Lower leg skin (tissue), 4 donors: ENCODE results near the gene SHFL. TPM values are rescaled to one million over a fixed set of nuclear protein-coding genes. Genes with fewer than 3 reads are reported as not detected.

Experiments used
- DNase-seq, 2 donors: peaks; one replicate each; pipeline ENCODE4 v3.0.0-alpha.2; 2019; ENCODE audit warnings: low spot score in 2 of 2
- H3K4me3 ChIP-seq: fragments of 200-600 bp; sonication (generic); 2 replicates; pipeline ENCODE4 v1.5.1; 2017; ENCODE audit warnings: mild to moderate bottlenecking, low read depth; ENCODE audit not compliant: poor library complexity, severe bottlenecking
- POLR2A ChIP-seq, 2 donors: fragments of 450-650 bp; IDR thresholded peaks; one replicate each; pipeline ENCODE4 v1.6.1; 2016 to 2017; ENCODE audit warnings: antibody characterized with exemption in 2 of 2, mild to moderate bottlenecking in 1 of 2, moderate library complexity in 1 of 2
- WGBS, 2 donors: methylation state at CpG; one replicate each; pipeline ENCODE4 v1.1.5; 2018; 5-methylcytosine and 5-hydroxymethylcytosine counted together
- intact Hi-C: fragments of 100-400 bp; cut with DNase I; formaldehyde crosslinking; loops from one replicate; pipeline ENCODE4 v1.15.0; 2023; ENCODE audit warnings: low total_unique reads
- total RNA-seq, 4 donors: library from RNA; depleted of rRNA; stranded (reverse); fragments of >200 nt; gene quantifications; one replicate each; pipeline ENCODE4 v1.1.0, GENCODE V29; 2016
- TF ChIP-seq, protein P1 (sequence below), 3 donors: fragments of 450-650 bp; IDR thresholded peaks; one replicate each; pipeline ENCODE4 v1.5.1; 2016; ENCODE audit warnings: antibody characterized with exemption in 3 of 3, mild to moderate bottlenecking in 3 of 3, moderate library complexity in 2 of 3

The SHFL gene
- total RNA-seq, 4 donors from 2014 or later: 17.0 to 24.6 (median 23.3) TPM

DNA sequence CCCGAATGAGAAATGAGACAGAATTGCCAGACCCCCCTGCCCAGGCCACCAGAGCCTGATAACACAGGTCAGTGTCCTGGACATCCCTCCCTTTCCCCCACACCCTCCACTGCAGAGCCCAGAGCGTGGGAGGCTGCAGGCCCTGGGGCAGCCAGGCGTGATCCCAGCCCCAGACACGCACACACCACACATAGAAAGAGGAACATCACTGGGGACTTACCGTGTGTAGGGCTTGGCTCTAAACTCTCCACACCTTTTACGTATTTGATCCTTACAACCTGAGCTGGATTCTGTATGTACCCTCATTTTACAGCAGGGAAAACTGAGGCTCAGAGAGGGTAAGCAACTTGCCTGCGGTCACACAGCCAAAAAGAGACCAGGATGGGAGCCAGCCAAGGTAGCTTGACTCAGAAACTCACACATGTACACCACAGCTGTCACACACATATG lies 16.7 kb downstream of the SHFL start:
- 77 to 80% methylated on average over 7 of the region's 7 CpGs for WGBS, 2 donors
- H3K4me3 ChIP-seq: no peak overlapping the region

DNA sequence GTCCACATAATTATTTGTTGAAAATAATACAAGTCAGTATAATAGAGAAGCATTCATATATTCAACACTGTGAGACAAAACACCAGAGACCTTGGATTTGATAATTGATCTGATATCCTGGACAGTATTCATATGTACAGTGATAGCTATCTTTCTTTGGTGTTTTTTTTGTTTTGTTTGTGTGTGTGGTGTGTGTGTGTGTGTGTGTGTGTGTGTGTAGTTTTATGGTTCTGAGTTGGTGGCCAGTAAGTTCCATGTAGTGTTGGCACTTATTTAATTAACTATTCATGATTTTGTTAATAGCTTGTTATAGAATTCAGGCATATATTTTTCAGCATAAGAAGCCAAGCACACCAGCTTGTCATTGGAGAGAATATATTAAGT lies 18.0 kb downstream of the SHFL start:
- H3K4me3 ChIP-seq: no peak overlapping the region
- no peak for TF ChIP-seq POLR2A (IDR thresholded peaks at IDR 0.05)
- TF ChIP-seq, protein P1, sequence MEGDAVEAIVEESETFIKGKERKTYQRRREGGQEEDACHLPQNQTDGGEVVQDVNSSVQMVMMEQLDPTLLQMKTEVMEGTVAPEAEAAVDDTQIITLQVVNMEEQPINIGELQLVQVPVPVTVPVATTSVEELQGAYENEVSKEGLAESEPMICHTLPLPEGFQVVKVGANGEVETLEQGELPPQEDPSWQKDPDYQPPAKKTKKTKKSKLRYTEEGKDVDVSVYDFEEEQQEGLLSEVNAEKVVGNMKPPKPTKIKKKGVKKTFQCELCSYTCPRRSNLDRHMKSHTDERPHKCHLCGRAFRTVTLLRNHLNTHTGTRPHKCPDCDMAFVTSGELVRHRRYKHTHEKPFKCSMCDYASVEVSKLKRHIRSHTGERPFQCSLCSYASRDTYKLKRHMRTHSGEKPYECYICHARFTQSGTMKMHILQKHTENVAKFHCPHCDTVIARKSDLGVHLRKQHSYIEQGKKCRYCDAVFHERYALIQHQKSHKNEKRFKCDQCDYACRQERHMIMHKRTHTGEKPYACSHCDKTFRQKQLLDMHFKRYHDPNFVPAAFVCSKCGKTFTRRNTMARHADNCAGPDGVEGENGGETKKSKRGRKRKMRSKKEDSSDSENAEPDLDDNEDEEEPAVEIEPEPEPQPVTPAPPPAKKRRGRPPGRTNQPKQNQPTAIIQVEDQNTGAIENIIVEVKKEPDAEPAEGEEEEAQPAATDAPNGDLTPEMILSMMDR (IDR thresholded peaks at IDR 0.05): no peak
- DNase-seq: no peak
- intact Hi-C loops: no loop called here

More for the DNA sequence above, 16.7 kb downstream of the SHFL start:
- TF ChIP-seq, protein P1 (IDR thresholded peaks at IDR 0.05): no peak
- TF ChIP-seq POLR2A (IDR thresholded peaks at IDR 0.05): no peak
- DNase-seq: no peak
- intact Hi-C loops: no loop called here

DNA sequence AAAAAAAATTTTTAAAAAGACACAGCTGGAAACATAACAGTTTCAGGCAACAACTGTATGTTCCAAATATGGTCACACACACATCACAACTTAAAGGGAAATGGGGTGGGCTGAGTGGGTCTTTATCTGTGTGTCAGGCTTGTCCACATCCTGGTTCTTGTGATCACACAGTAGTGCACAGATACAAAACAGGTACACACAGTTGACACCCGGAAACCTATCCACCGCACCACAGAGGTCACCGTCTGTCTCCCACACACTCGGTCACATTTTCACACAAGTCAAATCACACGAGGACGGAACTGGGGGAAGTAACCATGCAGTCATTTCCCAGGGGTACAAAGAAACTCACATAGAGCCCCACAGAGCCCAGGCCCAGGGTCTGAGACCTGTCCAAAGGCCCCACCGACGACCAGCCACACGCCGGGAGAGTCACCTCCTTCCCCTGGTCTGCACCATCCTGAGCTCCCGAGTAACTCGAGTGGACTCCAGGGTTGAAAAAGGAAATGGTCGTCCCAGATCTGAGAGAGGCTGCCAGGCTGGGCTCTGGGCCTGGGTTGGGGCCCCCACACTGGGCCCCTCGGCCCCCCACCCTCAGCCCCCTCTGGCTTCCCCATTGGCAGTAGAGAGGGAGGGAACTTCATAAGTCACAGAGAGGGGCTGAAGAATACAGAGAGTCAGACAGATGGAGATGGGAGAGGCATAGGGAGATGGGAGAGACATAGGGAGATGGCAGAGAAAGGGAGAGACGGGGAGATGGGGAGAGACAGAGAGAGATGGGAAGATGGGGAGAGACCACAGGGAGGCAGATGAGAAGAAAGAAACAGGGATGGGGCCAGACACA lies 18.8 kb downstream of the SHFL start:
- no peak for TF ChIP-seq POLR2A (IDR thresholded peaks at IDR 0.05)
- TF ChIP-seq, protein P1 (IDR thresholded peaks at IDR 0.05): no peak

DNA sequence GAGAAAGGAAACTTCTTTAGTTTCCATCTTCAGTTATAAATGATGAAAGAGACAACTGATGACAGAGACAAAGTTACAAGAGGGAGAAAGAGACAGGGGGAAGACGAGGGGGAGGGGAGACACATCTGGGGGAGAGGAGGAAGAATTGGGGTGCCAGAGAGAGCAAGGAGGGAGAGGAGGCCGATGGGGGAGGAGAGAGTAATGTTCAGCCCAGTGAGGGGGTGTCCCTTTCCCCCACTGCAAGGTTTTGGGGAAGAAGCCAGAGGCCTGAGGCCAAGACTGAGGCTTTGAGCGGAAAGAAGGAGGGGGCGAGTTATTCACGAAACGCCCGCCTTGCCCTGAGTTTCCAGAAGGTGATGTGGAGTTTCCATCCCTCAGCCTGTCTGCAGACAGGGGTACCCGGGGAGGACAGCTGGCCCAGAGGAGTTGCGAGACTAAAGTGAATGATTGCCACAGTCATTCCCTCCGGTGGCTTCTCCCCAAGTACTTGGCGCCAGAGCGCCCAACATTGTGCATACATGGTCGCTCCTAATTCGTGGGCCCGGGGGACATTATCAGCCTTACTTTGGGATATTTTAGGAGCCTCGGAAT lies 19.5 kb downstream of the SHFL start:
- H3K4me3 ChIP-seq: no peak overlapping the region
- 28 to 40% methylated on average over 15 to 16 of the region's 16 CpGs for WGBS, 2 donors
- no peak for DNase-seq
- intact Hi-C loops: no loop called here
- TF ChIP-seq POLR2A (IDR thresholded peaks at IDR 0.05): no peak
- TF ChIP-seq, protein P1 (IDR thresholded peaks at IDR 0.05): no peak

More for the DNA sequence above, 18.8 kb downstream of the SHFL start:
- H3K4me3 ChIP-seq: no peak overlapping the region
- 68 to 69% methylated on average over 15 of the region's 15 CpGs for WGBS, 2 donors
- no peak for DNase-seq
- intact Hi-C loops: no loop called here

DNA sequence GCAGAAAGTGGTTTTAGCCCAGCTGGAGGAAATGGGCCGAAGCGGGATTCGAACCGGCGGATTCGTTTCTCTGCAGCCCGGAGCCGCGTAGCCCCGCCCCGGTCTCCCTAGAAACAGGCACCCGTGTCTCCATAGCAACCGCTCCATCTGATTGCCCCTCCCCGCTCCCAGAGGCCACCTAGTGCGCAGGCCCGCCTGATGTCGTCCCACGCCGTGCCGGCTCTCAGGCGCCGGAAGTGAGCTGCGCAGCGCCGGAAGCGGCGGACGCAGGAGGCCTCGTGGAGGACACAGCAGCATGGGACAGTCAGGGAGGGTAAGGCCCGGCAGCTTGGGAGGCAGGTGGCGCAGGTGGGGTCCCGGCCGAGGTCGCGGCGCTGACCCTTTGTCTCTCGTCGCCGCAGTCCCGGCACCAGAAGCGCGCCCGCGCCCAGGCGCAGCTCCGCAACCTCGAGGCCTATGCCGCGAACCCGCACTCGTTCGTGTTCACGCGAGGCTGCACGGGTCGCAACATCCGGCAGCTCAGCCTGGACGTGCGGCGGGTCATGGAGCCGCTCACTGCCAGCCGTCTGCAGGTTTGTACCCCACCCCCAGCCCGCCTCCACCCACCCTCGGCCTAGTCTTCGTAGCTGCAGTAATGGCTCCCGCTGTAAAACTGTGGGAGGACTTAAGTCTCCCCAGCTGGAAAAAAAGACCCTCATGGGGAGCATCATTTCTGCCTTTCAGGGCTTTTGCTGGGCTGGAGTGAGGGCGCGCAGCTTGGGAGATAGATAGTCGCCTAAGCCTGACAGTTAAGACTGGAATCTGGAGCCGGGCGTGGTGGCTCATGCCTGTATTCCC lies 20.2 kb downstream of the SHFL start, which contains the start of gene PPAN:
TSS of gene PPAN (plus strand) at position 263 of the 837 bp plus-strand sequence. CDS start at position 296, 33 bp downstream.
- WGBS, 2 donors: 3 to 11% methylated on average over 6 to 39 of the region's 71 CpGs
- peak; percentile 97 to 99 for DNase-seq
- intact Hi-C loops: no loop called here

More for the DNA sequence above, 20.2 kb downstream of the SHFL start, which contains the start of gene PPAN:
- TF ChIP-seq, protein P1 (IDR thresholded peaks at IDR 0.05): no peak
- no peak for TF ChIP-seq POLR2A (IDR thresholded peaks at IDR 0.05)
- H3K4me3 ChIP-seq: peak within 1 kb of the TSS; percentile 58
